Measurements from ENCODE around the gene CCBE1.

Gene CCBE1

DNA sequence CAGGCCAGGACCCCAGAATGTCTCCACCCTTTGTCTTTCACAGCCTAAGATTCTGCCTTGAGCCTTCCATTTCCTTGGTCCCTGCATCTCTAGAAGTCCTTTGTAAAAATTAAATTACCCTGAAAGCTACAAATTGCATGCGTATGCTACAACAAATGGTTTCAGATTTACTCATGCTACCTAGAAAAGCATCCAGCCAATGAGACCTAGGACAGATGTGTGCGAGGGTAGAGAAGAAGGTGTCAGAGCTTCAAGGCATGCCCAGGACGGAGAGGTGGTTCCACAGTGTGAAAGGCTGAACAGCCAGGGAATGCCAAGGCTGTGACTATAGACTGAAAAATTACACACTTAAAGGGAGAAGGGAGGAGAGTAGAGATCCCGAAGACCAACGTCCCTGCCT lies 40.2 kb downstream of the CCBE1 start:
- no peak for TF ChIP-seq GABPA (IDR thresholded peaks at IDR 0.05; ENCODE audit: low read depth)
- no peak for TF ChIP-seq SPI1 (IDR thresholded peaks at IDR 0.05; ENCODE audit: borderline replicate concordance, low read depth)
- TF ChIP-seq POLR2AphosphoS5 (IDR thresholded peaks at IDR 0.05; ENCODE audit: low read depth): no peak
- TF ChIP-seq, protein P1, sequence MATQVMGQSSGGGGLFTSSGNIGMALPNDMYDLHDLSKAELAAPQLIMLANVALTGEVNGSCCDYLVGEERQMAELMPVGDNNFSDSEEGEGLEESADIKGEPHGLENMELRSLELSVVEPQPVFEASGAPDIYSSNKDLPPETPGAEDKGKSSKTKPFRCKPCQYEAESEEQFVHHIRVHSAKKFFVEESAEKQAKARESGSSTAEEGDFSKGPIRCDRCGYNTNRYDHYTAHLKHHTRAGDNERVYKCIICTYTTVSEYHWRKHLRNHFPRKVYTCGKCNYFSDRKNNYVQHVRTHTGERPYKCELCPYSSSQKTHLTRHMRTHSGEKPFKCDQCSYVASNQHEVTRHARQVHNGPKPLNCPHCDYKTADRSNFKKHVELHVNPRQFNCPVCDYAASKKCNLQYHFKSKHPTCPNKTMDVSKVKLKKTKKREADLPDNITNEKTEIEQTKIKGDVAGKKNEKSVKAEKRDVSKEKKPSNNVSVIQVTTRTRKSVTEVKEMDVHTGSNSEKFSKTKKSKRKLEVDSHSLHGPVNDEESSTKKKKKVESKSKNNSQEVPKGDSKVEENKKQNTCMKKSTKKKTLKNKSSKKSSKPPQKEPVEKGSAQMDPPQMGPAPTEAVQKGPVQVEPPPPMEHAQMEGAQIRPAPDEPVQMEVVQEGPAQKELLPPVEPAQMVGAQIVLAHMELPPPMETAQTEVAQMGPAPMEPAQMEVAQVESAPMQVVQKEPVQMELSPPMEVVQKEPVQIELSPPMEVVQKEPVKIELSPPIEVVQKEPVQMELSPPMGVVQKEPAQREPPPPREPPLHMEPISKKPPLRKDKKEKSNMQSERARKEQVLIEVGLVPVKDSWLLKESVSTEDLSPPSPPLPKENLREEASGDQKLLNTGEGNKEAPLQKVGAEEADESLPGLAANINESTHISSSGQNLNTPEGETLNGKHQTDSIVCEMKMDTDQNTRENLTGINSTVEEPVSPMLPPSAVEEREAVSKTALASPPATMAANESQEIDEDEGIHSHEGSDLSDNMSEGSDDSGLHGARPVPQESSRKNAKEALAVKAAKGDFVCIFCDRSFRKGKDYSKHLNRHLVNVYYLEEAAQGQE (IDR thresholded peaks at IDR 0.05; ENCODE audit: insufficient replicate concordance, low read depth): no peak
- TF ChIP-seq, protein P2, sequence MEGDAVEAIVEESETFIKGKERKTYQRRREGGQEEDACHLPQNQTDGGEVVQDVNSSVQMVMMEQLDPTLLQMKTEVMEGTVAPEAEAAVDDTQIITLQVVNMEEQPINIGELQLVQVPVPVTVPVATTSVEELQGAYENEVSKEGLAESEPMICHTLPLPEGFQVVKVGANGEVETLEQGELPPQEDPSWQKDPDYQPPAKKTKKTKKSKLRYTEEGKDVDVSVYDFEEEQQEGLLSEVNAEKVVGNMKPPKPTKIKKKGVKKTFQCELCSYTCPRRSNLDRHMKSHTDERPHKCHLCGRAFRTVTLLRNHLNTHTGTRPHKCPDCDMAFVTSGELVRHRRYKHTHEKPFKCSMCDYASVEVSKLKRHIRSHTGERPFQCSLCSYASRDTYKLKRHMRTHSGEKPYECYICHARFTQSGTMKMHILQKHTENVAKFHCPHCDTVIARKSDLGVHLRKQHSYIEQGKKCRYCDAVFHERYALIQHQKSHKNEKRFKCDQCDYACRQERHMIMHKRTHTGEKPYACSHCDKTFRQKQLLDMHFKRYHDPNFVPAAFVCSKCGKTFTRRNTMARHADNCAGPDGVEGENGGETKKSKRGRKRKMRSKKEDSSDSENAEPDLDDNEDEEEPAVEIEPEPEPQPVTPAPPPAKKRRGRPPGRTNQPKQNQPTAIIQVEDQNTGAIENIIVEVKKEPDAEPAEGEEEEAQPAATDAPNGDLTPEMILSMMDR (IDR thresholded peaks at IDR 0.05; ENCODE audit: insufficient read depth, low read length): no peak
- H3K27me3 ChIP-seq (ENCODE audit: insufficient read depth, poor library complexity, severe bottlenecking): peaks cover 6% of the 10 kb centered on the region

DNA sequence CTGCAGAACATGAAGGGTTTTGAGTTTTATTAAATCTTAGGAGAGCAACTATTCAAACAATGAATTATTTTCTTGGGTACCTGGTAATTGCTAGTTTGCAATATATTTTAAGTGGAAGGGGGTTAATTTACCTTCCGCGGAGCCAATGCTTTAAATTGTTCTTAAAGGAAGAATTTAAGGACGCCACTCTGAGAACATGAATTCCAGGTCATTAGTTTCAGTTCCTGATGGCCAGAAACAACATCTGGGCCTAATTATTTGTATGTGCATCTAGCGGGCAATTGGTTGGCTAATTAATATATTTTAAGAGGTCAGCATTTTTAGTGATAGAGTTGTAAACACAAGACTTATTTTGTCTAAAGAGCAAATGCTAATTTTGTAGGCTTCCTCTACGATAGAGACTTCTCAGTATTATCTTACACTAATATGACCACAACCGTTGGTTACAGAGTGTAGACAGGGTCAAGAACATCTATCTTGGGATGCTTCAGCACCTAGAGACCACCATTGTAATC lies 40.8 kb downstream of the CCBE1 start:
- H3K27ac ChIP-seq (replicated peaks): no peak overlapping the region
- peaks cover 6% of the 10 kb centered on the region for H3K27me3 ChIP-seq (ENCODE audit: insufficient read depth, poor library complexity, severe bottlenecking)
- DNase-seq (ENCODE audit: low read depth in 1 of 2, low spot score in 1 of 2): no peak
- TF ChIP-seq GABPA (IDR thresholded peaks at IDR 0.05; ENCODE audit: low read depth) (no peak), POLR2AphosphoS5 (IDR thresholded peaks at IDR 0.05; ENCODE audit: low read depth) (no peak), SPI1 (IDR thresholded peaks at IDR 0.05; ENCODE audit: borderline replicate concordance, low read depth) (no peak)
- H3K4me3 ChIP-seq (replicated peaks; ENCODE audit: insufficient read depth, low read length): no peak overlapping the region

More for the DNA sequence above, 40.2 kb downstream of the CCBE1 start:
- Histone ChIP-seq H3K4me3 (replicated peaks; ENCODE audit: insufficient read depth, low read length) (no peak overlapping the region), H3K27ac (replicated peaks) (no peak overlapping the region)
- DNase-seq (ENCODE audit: low read depth in 1 of 2, low spot score in 1 of 2): no peak

DNA sequence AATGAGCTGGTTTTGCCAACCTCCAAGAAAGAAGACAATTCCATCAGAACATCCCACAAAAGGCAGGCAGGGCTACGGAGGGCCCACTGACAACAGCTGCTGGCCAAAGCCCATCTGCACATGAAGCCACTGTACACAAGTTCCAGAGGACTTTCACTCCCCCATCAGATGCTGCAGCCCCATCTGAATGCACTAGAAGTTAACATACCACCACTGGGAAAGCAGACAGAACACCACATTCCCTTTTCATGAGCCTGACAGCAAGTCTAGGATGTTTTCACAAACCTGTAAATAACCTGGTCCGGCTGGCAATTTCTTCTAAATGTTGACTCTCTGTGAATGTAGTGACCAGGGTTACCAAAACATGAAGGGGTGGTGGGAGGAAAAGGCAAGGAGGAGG lies 41.5 kb downstream of the CCBE1 start:
- DNase-seq (ENCODE audit: low read depth in 1 of 2, low spot score in 1 of 2): no peak
- TF ChIP-seq SPI1 (IDR thresholded peaks at IDR 0.05; ENCODE audit: borderline replicate concordance, low read depth) (no peak), GABPA (IDR thresholded peaks at IDR 0.05; ENCODE audit: low read depth) (no peak), POLR2AphosphoS5 (IDR thresholded peaks at IDR 0.05; ENCODE audit: low read depth) (no peak)
- TF ChIP-seq, protein P2 (IDR thresholded peaks at IDR 0.05; ENCODE audit: insufficient read depth, low read length): no peak
- TF ChIP-seq, protein P1 (IDR thresholded peaks at IDR 0.05; ENCODE audit: insufficient replicate concordance, low read depth): no peak
- no peak overlapping the region for H3K27ac ChIP-seq (replicated peaks)
- no peak overlapping the region for H3K4me3 ChIP-seq (replicated peaks; ENCODE audit: insufficient read depth, low read length)
- H3K27me3 ChIP-seq (ENCODE audit: insufficient read depth, poor library complexity, severe bottlenecking): peaks cover 3% of the 10 kb centered on the region

DNA sequence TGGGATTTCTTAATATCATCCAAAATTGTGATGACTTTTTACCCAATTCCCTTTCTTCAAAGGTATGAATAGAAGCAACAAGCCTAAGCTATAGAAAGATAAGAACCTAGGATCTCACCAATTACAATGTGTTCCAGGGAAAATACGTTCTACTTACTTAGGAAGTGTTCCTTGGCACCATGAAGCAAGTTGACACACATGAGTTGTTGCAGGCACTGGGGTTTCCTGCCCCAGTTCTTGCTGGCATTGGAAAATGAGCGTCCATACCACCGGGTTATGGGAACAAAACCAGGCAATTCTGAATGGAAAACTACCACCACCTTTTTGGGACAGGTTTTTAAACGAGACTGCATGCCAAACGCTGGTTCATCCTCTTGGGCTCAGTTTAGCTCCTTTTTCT lies 46.2 kb downstream of the CCBE1 start:
- no peak overlapping the region for H3K27ac ChIP-seq (replicated peaks)
- TF ChIP-seq, protein P2 (IDR thresholded peaks at IDR 0.05; ENCODE audit: insufficient read depth, low read length): no peak
- TF ChIP-seq SPI1 (IDR thresholded peaks at IDR 0.05; ENCODE audit: borderline replicate concordance, low read depth) (no peak), POLR2AphosphoS5 (IDR thresholded peaks at IDR 0.05; ENCODE audit: low read depth) (no peak), GABPA (IDR thresholded peaks at IDR 0.05; ENCODE audit: low read depth) (no peak)
- TF ChIP-seq, protein P1 (IDR thresholded peaks at IDR 0.05; ENCODE audit: insufficient replicate concordance, low read depth): no peak
- DNase-seq (ENCODE audit: low read depth in 1 of 2, low spot score in 1 of 2): no peak
- no peak overlapping the region for H3K4me3 ChIP-seq (replicated peaks; ENCODE audit: insufficient read depth, low read length)
- peaks cover 4% of the 10 kb centered on the region for H3K27me3 ChIP-seq (ENCODE audit: insufficient read depth, poor library complexity, severe bottlenecking)

Data from HL-60 (cell line).